PC-3 (cell line): ENCODE results near the gene ATP6V1F. TPM values are rescaled to one million over a fixed set of nuclear protein-coding genes. Genes with fewer than 3 reads are reported as not detected.

Experiments used
- ATAC-seq: fragments of 200-7000 bp; cut with Tn5 transposase; 2 replicates; pipeline ENCODE4 v1.9.1; 2020; ENCODE audit warnings: mild to moderate bottlenecking, moderate library complexity
- BruUV-seq: library from RNA; stranded (reverse); fragments of 400-500 nt; replicated peaks from 2 replicates; lab custom pipeline; 2021; lab: Mats Ljungman, UMichigan
- CTCF ChIA-PET: fragments of 300-600 bp; sonication (Branson Sonifier 250); formaldehyde crosslinking; loops from one replicate; lab custom pipeline; 2022; ENCODE audit warnings: antibody characterized with exemption; lab: Charles Lee
- POLR2A ChIA-PET: fragments of 300-600 bp; sonication (Branson Sonifier 250); formaldehyde crosslinking; loops from one replicate; lab custom pipeline; 2022; ENCODE audit warnings: antibody characterized with exemption; ENCODE audit not compliant: unreplicated experiment; lab: Charles Lee
- DNase-seq: peaks from one replicate; pipeline ENCODE4 v3.0.0-alpha.2; 2015
- H2AFZ ChIP-seq: fragments of 300-600 bp; sonication (generic); 2 replicates; pipeline ENCODE4 v1.6.0; 2016; ENCODE audit warnings: antibody characterized with exemption, low read length
- H3F3A ChIP-seq: fragments of 300-600 bp; sonication (generic); one replicate; pipeline ENCODE4 v1.6.0; 2017; ENCODE audit warnings: antibody characterized with exemption, low read length, control low read depth, mild to moderate bottlenecking; ENCODE audit not compliant: unreplicated experiment
- H3K27ac ChIP-seq: fragments of 300-600 bp; sonication (generic); 2 replicates; pipeline ENCODE4 v1.5.1; 2016; ENCODE audit warnings: mild to moderate bottlenecking, low read length
- H3K27me3 ChIP-seq: fragments of 300-600 bp; sonication (generic); 2 replicates; pipeline ENCODE4 v1.6.1; 2016; ENCODE audit warnings: low read length, mixed read lengths
- H3K36me3 ChIP-seq: fragments of 300-600 bp; sonication (generic); 2 replicates; pipeline ENCODE4 v1.6.1; 2016; ENCODE audit warnings: low read depth, mixed run types, low read length, mixed read lengths
- H3K4me1 ChIP-seq: fragments of 300-600 bp; sonication (generic); 2 replicates; pipeline ENCODE4 v1.5.1; 2016; ENCODE audit warnings: low read length; ENCODE audit not compliant: insufficient read depth
- H3K4me2 ChIP-seq: fragments of 300-600 bp; sonication (generic); 2 replicates; pipeline ENCODE4 v1.6.0; 2016; ENCODE audit warnings: low read length
- H3K4me3 ChIP-seq: fragments of 300-600 bp; sonication (generic); 2 replicates; pipeline ENCODE4 v1.5.1; 2016; ENCODE audit warnings: mild to moderate bottlenecking, low read length, mixed read lengths
- H3K79me2 ChIP-seq: fragments of 300-600 bp; sonication (generic); 2 replicates; pipeline ENCODE4 v1.6.1; 2017; ENCODE audit warnings: low read length, mixed read lengths
- H3K9ac ChIP-seq: fragments of 300-600 bp; sonication (generic); 2 replicates; pipeline ENCODE4 v1.6.0; 2016; ENCODE audit warnings: mild to moderate bottlenecking, low read length
- H3K9me2 ChIP-seq: fragments of 300-600 bp; sonication (generic); replicated peaks from 2 replicates; pipeline ENCODE4 v1.6.1; 2016; ENCODE audit warnings: mixed run types, low read length, mixed read lengths
- H3K9me3 ChIP-seq: fragments of 300-600 bp; sonication (generic); 2 replicates; pipeline ENCODE4 v1.6.1; 2016; ENCODE audit warnings: low read length, mixed read lengths
- H4K20me1 ChIP-seq: fragments of 300-600 bp; sonication (generic); 2 replicates; pipeline ENCODE4 v1.6.1; 2016; ENCODE audit warnings: low read length, mixed read lengths
- EZH2 ChIP-seq: fragments of 300-600 bp; sonication (generic); IDR thresholded peaks from one replicate; pipeline ENCODE4 v1.6.1; 2017; ENCODE audit warnings: antibody characterized with exemption, mild to moderate bottlenecking, low read length; ENCODE audit not compliant: unreplicated experiment
- EZH2phosphoT487 ChIP-seq: fragments of 300-600 bp; sonication (generic); IDR thresholded peaks from 2 replicates; pipeline ENCODE4 v1.6.1; 2018; ENCODE audit warnings: mild to moderate bottlenecking, antibody characterized with exemption, low read length, borderline replicate concordance
- intact Hi-C: fragments of 100-400 bp; cut with micrococcal nuclease; formaldehyde crosslinking; loops from 2 replicates; pipeline ENCODE4 v1.9.0; 2023
- total RNA-seq: library from RNA; depleted of rRNA; stranded (reverse); fragments of >200 nt; gene quantifications from 2 replicates; pipeline ENCODE4 v1.2.3, GENCODE V29; 2014
- TF ChIP-seq, protein P1 (sequence below): fragments of 300-600 bp; sonication (generic); conservative IDR thresholded peaks from 2 replicates; pipeline ENCODE4 v1.5.1; 2017; ENCODE audit warnings: antibody characterized with exemption, low read depth, mild to moderate bottlenecking, low read length

The ATP6V1F gene
- total RNA-seq, 1 experiment from 2014 or later, result 131 TPM

DNA sequence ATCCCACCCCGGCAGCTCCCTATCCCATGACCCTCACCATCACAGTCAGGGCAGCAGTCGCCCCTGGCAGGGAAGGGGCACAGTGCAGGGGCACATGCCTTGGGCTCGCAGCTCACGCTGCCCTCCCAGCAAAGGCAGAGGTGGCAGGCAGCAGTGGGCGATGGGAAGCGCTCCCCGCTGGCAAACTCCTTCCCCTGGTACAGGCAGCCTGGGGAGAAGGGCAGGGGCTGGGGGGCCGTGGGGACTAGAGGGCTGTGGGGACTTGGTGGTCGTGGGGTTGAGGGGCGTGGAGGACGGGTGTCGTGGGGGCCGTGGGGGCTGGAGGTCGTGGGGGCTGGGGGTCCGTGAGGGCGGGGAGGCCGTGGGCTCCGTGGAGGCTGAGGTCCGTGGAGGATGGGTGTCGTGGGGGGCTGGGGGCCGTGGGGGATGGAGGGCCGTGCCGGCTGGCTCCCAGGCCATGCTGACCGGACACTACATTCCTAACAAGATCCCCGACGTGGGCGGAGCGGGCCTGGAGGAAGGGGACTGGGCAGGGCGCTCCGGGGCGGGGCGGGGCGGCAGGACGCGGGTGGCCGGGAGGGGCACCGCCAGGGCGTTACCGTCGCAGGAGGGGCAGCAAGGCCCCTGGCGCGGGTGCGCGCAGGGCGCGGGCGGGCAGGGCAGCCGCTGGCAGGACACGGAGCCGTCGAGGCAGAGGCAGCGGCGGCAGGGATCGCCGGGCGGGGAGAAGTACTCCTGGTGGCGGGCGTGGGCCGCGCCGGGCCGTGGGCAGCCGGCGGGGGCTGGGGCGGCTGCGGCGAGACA lies 27.9 kb downstream of the ATP6V1F start:
- Histone ChIP-seq H3K79me2 (no peaks in the 10 kb centered on the region), H3K4me2 (peak overlapping the region; percentile 84), H3K27ac (peak overlapping the region; percentile 68), H3F3A (no peaks in the 10 kb centered on the region), H3K9me3 (no peaks in the 10 kb centered on the region), H3K4me3 (peak overlapping the region; percentile 73), H2AFZ (peak overlapping the region; percentile 80), H3K27me3 (no peaks in the 10 kb centered on the region), H3K36me3 (no peaks in the 10 kb centered on the region), H4K20me1 (no peaks in the 10 kb centered on the region), H3K9ac (peak overlapping the region; percentile 72), H3K4me1 (peaks cover 35% of the 10 kb centered on the region), H3K9me2 (no peaks in the 10 kb centered on the region)
- DNase-seq, result peak; percentile 71
- TF ChIP-seq, protein P1, sequence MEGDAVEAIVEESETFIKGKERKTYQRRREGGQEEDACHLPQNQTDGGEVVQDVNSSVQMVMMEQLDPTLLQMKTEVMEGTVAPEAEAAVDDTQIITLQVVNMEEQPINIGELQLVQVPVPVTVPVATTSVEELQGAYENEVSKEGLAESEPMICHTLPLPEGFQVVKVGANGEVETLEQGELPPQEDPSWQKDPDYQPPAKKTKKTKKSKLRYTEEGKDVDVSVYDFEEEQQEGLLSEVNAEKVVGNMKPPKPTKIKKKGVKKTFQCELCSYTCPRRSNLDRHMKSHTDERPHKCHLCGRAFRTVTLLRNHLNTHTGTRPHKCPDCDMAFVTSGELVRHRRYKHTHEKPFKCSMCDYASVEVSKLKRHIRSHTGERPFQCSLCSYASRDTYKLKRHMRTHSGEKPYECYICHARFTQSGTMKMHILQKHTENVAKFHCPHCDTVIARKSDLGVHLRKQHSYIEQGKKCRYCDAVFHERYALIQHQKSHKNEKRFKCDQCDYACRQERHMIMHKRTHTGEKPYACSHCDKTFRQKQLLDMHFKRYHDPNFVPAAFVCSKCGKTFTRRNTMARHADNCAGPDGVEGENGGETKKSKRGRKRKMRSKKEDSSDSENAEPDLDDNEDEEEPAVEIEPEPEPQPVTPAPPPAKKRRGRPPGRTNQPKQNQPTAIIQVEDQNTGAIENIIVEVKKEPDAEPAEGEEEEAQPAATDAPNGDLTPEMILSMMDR, result no peak
- no peak for TF ChIP-seq EZH2phosphoT487
- no peak for TF ChIP-seq EZH2
- ChIA-PET CTCF (no interaction called here), POLR2A (no interaction called here)
- intact Hi-C loops, result no loop called here
- ATAC-seq, result peak; percentile 66
- BruUV-seq, result no TSS peak

- TF ChIP-seq EZH2 (no peak), EZH2phosphoT487 (no peak)
- TF ChIP-seq, protein P1, result no peak
- Histone ChIP-seq H3F3A (no peaks in the 10 kb centered on the region), H4K20me1 (no peaks in the 10 kb centered on the region), H3K36me3 (no peaks in the 10 kb centered on the region), H3K27ac (peak overlapping the region; percentile 13; the same call in 1 of the 2 replicates), H3K4me3 (peak overlapping the region; percentile 73), H3K9me2 (no peaks in the 10 kb centered on the region), H3K4me1 (peaks cover 35% of the 10 kb centered on the region), H3K27me3 (no peaks in the 10 kb centered on the region), H3K79me2 (no peaks in the 10 kb centered on the region), H3K9ac (peak overlapping the region; percentile 72), H3K4me2 (peak overlapping the region; percentile 84), H2AFZ (peak overlapping the region; percentile 80), H3K9me3 (no peaks in the 10 kb centered on the region)
- peak; percentile 56 for DNase-seq
- CTCF ChIA-PET, result no interaction called here
- peak; percentile 30 for ATAC-seq
- POLR2A ChIA-PET, result no interaction called here
- no TSS peak for BruUV-seq
- intact Hi-C loops, result no loop called here
Measured at GRCh38 chr7:128891110-128891941, 28.7 kb downstream of the ATP6V1F start.

DNA sequence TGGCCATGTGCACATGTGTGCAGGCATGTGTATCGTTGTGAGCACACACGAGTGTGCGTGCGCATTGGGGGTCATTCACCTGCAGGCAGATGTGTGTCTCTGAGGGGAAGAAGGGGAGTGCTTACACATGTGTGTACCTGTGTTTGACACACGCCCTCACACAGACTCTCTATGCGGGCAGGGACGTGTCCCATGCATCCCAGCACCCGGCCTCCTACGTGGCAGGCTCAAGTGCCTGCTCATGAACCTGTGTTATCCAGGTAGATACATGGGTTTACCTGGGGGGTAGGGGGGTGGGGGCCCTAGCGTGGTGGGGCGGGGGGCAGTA lies 29.2 kb downstream of the ATP6V1F start:
- H3K27ac ChIP-seq, result no peak overlapping the region
- intact Hi-C loops, result no loop called here
- H3K9me2 ChIP-seq, result no peaks in the 10 kb centered on the region
- ChIA-PET POLR2A (no interaction called here), CTCF (no interaction called here)
- no peak overlapping the region for H2AFZ ChIP-seq
- no peaks in the 10 kb centered on the region for H4K20me1 ChIP-seq
- H3K4me3 ChIP-seq, result peak overlapping the region; percentile 73; the same call in 1 of the 2 replicates
- H3K9ac ChIP-seq, result no peak overlapping the region
- BruUV-seq, result no TSS peak
- H3K36me3 ChIP-seq, result no peaks in the 10 kb centered on the region
- H3K9me3 ChIP-seq, result no peaks in the 10 kb centered on the region
- no peaks in the 10 kb centered on the region for H3K27me3 ChIP-seq
- peaks cover 35% of the 10 kb centered on the region for H3K4me1 ChIP-seq
- TF ChIP-seq EZH2phosphoT487 (no peak), EZH2 (no peak)
- TF ChIP-seq, protein P1, result no peak
- DNase-seq (no peak), ATAC-seq (no peak)
- no peaks in the 10 kb centered on the region for H3F3A ChIP-seq
- H3K79me2 ChIP-seq, result no peaks in the 10 kb centered on the region
- H3K4me2 ChIP-seq, result peak overlapping the region; percentile 84
